GM20431 (cell line): Measurements from ENCODE around the gene USP54.
"Not testable (repeated sequence)": the region's sequence is repeated elsewhere in the genome, so short reads cannot be mapped to it uniquely, and the experiment has no call there.

ENCODE experiments used
- in situ Hi-C: fragments of 300-500 bp; cut with MseI, MboI; formaldehyde crosslinking; loops from one replicate; pipeline ENCODE4 v1.15.0; 2020; ENCODE audit warnings: low sequenced_read_pairs; ENCODE audit not compliant: unreplicated experiment

Gene USP54

GRCh38 chr10:73591935-73592699 is 975 bp upstream of the USP54 start:
- in situ Hi-C loops, result no loop called here

GRCh38 chr10:73589563-73590126 is 1.5 kb downstream of the USP54 start:
- in situ Hi-C loops, result no loop called here

GRCh38 chr10:73588656-73589055 is 2.5 kb downstream of the USP54 start:
- in situ Hi-C loops, result no loop called here

- in situ Hi-C loops, result no loop called here
Observed at GRCh38 chr10:73586583-73586984, 4.6 kb downstream of the USP54 start.

GRCh38 chr10:73585327-73585726 is 5.8 kb downstream of the USP54 start:
- in situ Hi-C loops, result no loop called here

GRCh38 chr10:73584737-73585136 is 6.4 kb downstream of the USP54 start:
- in situ Hi-C loops, result no loop called here

GRCh38 chr10:73581918-73582317 is 9.2 kb downstream of the USP54 start:
- in situ Hi-C loops, result no loop called here

- in situ Hi-C loops, result not testable (repeated sequence)
Observed at GRCh38 chr10:73578927-73579326, 12.2 kb downstream of the USP54 start.

- in situ Hi-C loops, result no loop called here
Observed at GRCh38 chr10:73577788-73578187, 13.4 kb downstream of the USP54 start.

GRCh38 chr10:73576890-73577591 is 14.1 kb downstream of the USP54 start:
- in situ Hi-C loops, result no loop called here

GRCh38 chr10:73576178-73576889 is 14.8 kb downstream of the USP54 start:
- in situ Hi-C loops, result no loop called here

GRCh38 chr10:73567025-73567424 is 24.1 kb downstream of the USP54 start:
- in situ Hi-C loops, result not testable (repeated sequence)

GRCh38 chr10:73561192-73561591 is 29.9 kb downstream of the USP54 start:
- in situ Hi-C loops, result no loop called here

- in situ Hi-C loops, result no loop called here
Observed at GRCh38 chr10:73559590-73559989, 31.6 kb downstream of the USP54 start.

- in situ Hi-C loops, result no loop called here
Observed at GRCh38 chr10:73556855-73557254, 34.3 kb downstream of the USP54 start.

GRCh38 chr10:73554721-73555120 is 36.4 kb downstream of the USP54 start:
- in situ Hi-C loops, result no loop called here

- in situ Hi-C loops, result no loop called here
Observed at GRCh38 chr10:73553761-73554160, 37.4 kb downstream of the USP54 start.

- in situ Hi-C loops, result no loop called here
Observed at GRCh38 chr10:73552819-73553715, 38.1 kb downstream of the USP54 start.

- in situ Hi-C loops, result no loop called here
Observed at GRCh38 chr10:73551515-73551914, 39.6 kb downstream of the USP54 start.

GRCh38 chr10:73545357-73545756 is 45.8 kb downstream of the USP54 start:
- in situ Hi-C loops, result no loop called here
